Kidney glomerular epithelial cell (primary cell): ENCODE data around the gene AIRE.
"Not testable (repeated sequence)": the region's sequence is repeated elsewhere in the genome, so short reads cannot be mapped to it uniquely, and the experiment has no call there.

Source experiments
- DNase-seq: peaks from one replicate; lab custom pipeline; 2025; lab: John Stamatoyannopoulos, UW

AIRE gene

GRCh38 chr21:44285138-44285992 is at the start of gene AIRE:
Gene AIRE, plus strand, starts transcription at chr21:44285876. Its CDS starts 131 bp downstream, at chr21:44286007.
- DNase-seq, result no peak

DNA sequence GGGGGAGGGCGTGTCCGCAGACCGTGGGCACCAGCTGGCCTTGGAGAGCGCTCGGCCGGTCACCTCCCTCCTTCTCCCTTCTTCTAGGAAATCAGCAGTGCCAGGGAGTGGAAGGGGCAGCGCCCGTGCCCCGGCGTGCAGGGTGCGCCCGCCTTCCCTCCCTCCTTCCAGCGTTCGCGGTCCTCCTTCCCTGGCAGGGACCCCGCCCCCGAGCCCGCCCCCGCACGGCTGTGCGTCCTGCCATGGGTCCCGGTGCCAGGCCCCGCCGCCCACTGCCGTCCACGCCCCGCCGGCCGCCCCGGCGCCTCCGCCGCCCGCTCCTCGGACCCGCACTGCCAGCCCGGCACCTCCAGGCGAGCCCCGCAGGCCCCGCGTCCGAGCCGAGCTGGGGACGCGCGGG is 45.3 kb upstream of the AIRE start:
- DNase-seq, result not testable (repeated sequence)

DNA sequence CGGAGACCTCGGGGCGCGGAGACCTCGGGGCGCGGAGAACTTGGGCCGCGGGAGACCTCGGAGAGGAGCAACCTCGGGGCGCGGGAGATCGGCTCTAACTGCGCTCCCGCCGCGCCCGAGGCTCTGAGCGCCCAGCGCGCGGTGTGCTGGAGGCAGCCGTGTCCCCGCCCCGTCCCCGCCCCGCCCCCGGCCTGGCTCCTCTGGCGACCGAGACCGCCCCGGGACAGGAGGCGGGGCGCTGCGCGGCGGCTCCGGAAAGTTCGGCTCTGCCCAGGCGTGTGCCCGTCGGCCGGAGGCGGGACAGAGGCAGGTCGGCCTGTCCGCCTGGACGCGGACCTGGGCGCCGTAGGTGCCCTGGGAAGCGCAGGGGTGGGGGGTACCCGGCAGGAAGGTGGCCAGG is 44.8 kb upstream of the AIRE start, which contains the start of gene ICOSLG:
Gene ICOSLG, minus strand, starts transcription at position 102 of the 400 bp plus-strand sequence. CDS start 126 bp downstream, outside the sequence.
- not testable (repeated sequence) for DNase-seq

DNA sequence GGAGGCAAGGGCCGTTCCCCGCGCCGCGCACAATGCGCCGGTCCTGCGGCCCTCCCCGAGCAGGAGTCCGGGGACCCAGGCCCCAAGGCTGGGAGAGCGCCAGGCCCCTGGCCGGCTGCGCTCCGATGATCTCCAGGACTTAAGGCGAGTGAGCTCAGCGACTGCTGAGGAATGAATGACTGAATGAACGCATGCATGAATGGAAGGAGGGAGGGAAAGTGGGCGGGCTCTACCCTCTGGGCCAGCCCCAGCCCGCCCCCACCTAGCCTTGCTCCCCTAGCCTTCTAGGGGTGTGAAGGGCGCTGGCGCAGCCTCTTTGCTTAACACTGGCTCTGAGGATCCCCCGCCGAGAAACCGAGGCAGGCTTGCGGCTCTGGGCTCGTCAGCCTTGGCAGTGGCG is 44.4 kb upstream of the AIRE start:
- not testable (repeated sequence) for DNase-seq

DNA sequence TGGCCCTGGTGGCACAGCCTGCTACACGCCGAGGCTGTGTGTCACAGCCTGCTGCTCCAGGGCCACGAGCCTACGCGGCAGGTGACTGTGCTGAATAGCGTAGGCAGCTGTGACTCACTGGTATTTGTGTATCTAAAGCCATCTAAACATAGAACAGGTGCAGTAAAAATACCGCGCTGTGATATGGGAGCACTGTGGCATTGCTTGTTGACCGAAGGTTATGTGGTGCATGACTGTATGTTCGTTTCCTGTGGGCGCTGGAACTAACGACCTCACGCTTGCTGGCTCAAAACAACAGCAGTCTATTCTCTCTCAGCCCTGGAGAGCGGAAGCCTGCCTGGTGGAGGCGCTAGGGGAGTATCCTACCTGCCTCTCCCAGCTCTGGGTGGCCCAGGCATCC is 41.7 kb upstream of the AIRE start:
- DNase-seq, result not testable (repeated sequence)

GRCh38 chr21:44247904-44248303 is 37.8 kb upstream of the AIRE start:
- DNase-seq, result not testable (repeated sequence)

DNA sequence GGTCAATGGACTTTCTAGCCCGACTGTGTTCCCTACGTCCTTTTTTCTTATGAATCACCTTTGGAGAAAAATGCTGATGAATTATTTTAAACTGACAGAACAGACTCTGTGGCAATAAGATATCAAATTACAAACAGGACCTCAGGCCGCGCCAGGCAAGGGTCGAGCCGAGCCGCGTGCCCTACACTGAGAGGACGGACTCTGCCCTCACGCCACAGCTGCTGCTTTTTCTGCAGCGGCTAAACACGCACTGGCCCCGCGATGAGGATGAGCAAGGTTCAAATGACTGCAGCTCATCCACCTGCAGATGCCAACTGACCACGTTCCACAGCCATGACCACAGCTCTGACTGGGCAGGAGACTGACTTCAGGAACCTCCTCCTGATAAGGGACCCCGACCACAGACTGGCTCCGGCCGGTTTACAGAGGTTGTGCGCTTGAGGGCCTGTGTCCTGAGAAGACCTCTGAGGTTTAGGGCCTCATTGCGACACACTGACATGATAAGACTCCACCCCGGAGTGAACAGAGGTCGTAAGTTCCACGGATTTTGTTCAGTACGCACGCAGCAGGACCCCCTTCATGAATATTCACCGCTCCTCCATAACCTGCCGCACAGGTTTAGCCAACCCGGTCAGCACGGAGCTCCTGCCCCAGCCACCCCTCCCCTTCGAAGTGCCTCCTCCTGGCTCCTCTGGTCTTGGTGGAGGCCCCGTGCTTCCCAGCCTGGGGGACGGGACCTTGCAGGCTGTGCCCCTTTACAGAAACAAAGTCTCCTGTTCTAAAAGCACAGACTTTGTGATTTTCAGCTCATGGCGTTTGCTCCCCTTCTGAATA is 36.3 kb upstream of the AIRE start:
- not testable (repeated sequence) for DNase-seq

- DNase-seq, result no peak
These were observed 31.6 kb upstream of the AIRE start for GRCh38 chr21:44253832-44254710.

GRCh38 chr21:44255511-44255981 is 30.1 kb upstream of the AIRE start:
- no peak for DNase-seq

DNA sequence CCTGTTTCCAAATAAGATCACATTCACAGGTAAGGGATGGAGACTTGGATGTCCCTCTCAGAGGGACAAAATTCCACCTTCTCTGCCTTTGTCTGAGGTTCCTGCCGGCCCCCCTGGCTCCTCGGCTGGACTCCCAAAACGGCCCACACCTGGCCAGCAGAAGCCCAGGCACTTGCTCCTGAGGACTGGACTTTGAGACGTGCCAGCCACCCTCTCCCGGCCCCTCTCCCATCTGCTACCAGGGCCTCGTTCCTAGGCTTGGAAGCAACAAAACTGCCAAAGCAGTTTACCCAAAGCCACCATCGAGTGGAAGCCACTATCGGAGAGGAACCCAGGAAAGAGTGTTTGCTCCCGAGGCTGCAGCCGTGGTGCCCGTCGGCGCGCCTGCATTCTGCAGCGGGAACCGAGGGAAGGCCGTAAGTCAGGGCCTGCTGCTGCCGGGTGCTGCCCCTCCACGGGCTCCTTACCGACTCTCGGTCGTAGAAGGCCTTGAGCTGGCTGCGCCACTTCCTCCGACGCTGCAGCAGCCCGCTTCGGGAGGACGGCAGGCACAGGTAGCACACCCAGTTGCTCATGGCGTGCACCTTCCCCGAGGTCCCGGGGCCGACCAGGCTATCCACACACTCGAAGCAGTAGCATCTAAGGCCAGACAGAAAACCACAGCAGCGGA is 27.5 kb upstream of the AIRE start:
- no peak for DNase-seq

- no peak for DNase-seq
These were observed 26.5 kb upstream of the AIRE start for GRCh38 chr21:44259082-44259705.

- no peak for DNase-seq
These were observed 25.6 kb upstream of the AIRE start for GRCh38 chr21:44260066-44260465.

DNA sequence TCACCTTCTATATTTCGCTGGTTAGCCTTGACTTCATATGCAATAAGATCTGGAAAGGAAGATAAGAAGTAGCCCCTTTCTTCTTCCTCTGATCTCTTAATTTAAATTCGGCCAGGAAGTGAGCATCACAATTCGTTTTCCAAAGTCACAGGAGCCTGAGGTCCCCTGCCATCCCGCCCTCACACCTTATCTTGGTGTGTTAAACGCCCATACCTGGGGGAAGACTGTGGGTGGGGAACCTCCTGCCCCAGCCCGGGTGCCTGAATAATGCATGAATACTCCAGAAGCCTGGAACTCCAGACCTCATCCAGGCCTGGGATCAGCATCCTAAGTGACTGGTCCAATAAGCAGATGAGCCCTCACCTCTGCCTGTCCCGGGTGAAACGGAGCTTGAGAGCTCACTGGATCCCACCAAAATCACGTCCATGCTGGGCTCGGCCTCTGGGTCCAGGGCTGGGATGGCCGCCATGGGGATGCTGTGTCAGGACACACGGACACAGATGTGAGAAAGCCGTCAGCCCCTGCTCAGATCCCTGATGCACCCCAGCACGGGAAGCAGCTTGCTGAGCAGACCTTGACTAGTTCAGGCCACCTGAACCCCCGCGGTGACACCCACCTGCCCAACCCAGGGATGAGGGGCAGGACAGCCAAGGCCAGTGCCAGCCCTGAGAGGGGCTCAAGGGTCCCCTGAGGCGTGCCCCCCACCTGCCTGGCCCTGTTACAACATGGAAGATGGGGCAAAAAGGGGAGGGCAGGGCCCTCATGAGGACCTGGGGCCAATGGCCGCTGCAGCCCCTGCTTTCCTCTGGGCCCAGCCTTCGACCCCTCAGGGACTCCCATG is 24.7 kb upstream of the AIRE start:
- DNase-seq, result no peak

DNA sequence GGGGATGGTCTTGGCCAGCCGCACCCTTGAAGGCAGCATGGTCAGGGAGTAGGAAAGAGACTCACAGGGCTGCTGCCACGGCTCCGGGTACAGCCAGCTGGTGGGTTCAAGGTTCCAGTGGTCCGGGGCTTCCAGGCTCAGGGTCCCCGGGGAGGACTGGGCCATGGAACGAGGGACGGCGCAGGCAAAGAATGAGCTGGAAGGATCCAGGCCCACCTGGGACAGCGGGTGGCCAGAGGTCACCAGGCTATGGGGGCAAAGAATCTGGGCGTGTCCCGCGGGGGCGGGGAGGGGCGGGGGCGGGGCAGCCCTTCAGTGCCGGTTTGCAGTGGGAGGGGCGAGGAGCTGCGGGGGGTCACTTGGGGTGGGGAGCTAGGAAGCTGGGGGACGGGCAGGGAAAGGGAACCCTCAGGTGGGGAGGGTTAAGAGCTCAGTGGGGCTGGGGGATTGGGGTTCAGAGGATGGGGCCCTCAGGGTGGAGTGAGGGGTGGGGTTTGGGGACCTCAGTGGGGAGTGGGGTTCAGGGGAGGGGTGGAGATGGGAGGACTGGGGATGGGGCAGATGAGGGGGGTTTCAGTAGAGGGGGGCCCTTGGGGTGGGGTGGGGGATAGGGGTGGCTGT is 23.9 kb upstream of the AIRE start, which contains the start of gene DNMT3L:
Gene DNMT3L, minus strand, starts transcription at position 223 of the 621 bp plus-strand sequence. CDS start 638 bp downstream, outside the sequence.
- DNase-seq, result no peak

GRCh38 chr21:44262338-44263056 is 23.2 kb upstream of the AIRE start:
- no peak for DNase-seq

DNA sequence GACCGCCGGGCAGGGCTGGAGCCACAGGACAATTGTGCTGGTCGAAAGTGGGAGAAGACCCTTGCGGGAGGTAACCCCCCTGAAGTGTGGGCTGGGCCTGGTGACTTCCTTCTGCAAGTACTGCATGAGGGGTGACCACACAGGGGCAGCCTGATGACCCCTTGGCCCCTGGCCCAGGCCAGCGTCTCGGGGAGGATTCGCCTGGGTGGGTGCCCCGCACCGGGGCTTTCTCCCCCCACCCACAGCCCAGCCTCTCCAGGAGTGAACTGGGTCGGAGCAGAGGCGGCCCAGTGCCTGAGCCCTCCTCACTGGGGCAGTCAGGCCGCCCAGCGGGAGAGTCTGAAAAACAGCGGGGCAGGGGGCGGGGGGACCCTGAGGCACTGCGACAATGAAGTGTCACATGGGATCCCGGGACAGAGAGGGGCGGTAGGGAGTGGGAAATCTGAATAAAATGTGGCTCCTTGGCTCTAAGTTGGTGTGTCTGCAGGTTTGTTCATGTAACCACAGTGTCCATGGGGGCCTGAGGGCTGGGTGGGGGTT is 22.4 kb upstream of the AIRE start:
- no peak for DNase-seq

GRCh38 chr21:44263768-44264167 is 21.9 kb upstream of the AIRE start:
- no peak for DNase-seq

GRCh38 chr21:44265734-44266270 is 19.9 kb upstream of the AIRE start:
- DNase-seq, result no peak
